HepG2 (cell line): ENCODE data around the gene STRN4. TPM values are rescaled to one million over a fixed set of nuclear protein-coding genes. Genes with fewer than 3 reads are reported as not detected.

Experiments used
- AKNA ChIP-seq: sonication (generic); formaldehyde crosslinking; IDR thresholded peaks from 2 replicates; pipeline ENCODE4 v1.4.0; 2020; ENCODE audit warnings: missing genetic modification reagents, borderline replicate concordance
- CEBPB ChIP-seq: IDR thresholded peaks from 2 replicates; pipeline ENCODE4 v1.6.1; 2011; ENCODE audit warnings: low read depth, low read length, improper control_type of control experiment, borderline replicate concordance
- DBP ChIP-seq: sonication (generic); formaldehyde crosslinking; IDR thresholded peaks from 2 replicates; pipeline ENCODE4 v1.4.0; 2020; ENCODE audit warnings: missing genetic modification reagents; ENCODE audit errors: not compliant biosample characterization
- FOXK1 ChIP-seq: sonication (generic); formaldehyde crosslinking; IDR thresholded peaks from 2 replicates; pipeline ENCODE4 v1.4.0; 2020; ENCODE audit warnings: low read depth, missing genetic modification reagents, borderline replicate concordance
- HNRNPUL1 ChIP-seq: fragments of 200-400 bp; formaldehyde crosslinking; IDR thresholded peaks from 2 replicates; pipeline ENCODE4 v1.6.1; 2017; ENCODE audit warnings: low read depth, mild to moderate bottlenecking, low read length, moderate library complexity
- KLF15 ChIP-seq: sonication (generic); formaldehyde crosslinking; IDR thresholded peaks from 2 replicates; pipeline ENCODE4 v1.8.1; 2023; ENCODE audit warnings: borderline replicate concordance, mild to moderate bottlenecking, inconsistent platforms, missing genetic modification reagents, mixed read lengths
- NFKBIZ ChIP-seq: IDR thresholded peaks from 2 replicates; pipeline ENCODE4 v1.6.1; 2018; ENCODE audit warnings: missing genetic modification reagents, missing compliant biosample characterization
- POGK ChIP-seq: sonication (generic); formaldehyde crosslinking; conservative IDR thresholded peaks from 2 replicates; pipeline ENCODE4 v1.8.0; 2022; ENCODE audit warnings: mild to moderate bottlenecking, moderate library complexity, missing genetic modification reagents
- SMYD3 ChIP-seq: sonication (generic); formaldehyde crosslinking; IDR thresholded peaks from 2 replicates; pipeline ENCODE4 v1.8.1; 2023; ENCODE audit warnings: mild to moderate bottlenecking, missing genetic modification reagents
- TFE3 ChIP-seq: IDR thresholded peaks from 2 replicates; pipeline ENCODE4 v1.6.1; 2016
- ZFYVE20 ChIP-seq: sonication (generic); formaldehyde crosslinking; IDR thresholded peaks from 2 replicates; pipeline ENCODE4 v1.8.0; 2023; ENCODE audit warnings: low read depth, mild to moderate bottlenecking, moderate library complexity, missing genetic modification reagents, borderline replicate concordance
- ZMAT3 ChIP-seq: sonication (generic); formaldehyde crosslinking; conservative IDR thresholded peaks from 2 replicates; pipeline ENCODE4 v1.7.0; 2021; ENCODE audit warnings: missing genetic modification reagents
- ZMYM3 ChIP-seq: sonication (generic); formaldehyde crosslinking; IDR thresholded peaks from 2 replicates; pipeline ENCODE4 v1.5.1; 2020; ENCODE audit warnings: mild to moderate bottlenecking, missing genetic modification reagents
- ZNF513 ChIP-seq: sonication (generic); formaldehyde crosslinking; conservative IDR thresholded peaks from 2 replicates; pipeline ENCODE4 v1.5.0; 2020; ENCODE audit warnings: missing genetic modification reagents
- ZNF556 ChIP-seq: sonication (generic); formaldehyde crosslinking; IDR thresholded peaks from 2 replicates; pipeline ENCODE4 v1.4.0; 2020; ENCODE audit warnings: mild to moderate bottlenecking, missing genetic modification reagents, borderline replicate concordance
- ZNF580 ChIP-seq: IDR thresholded peaks from 2 replicates; pipeline ENCODE4 v1.6.1; 2016; ENCODE audit warnings: low read depth, borderline replicate concordance
- ZNF605 ChIP-seq: sonication (generic); formaldehyde crosslinking; IDR thresholded peaks from 2 replicates; pipeline ENCODE4 v1.8.0; 2022; ENCODE audit warnings: mild to moderate bottlenecking, missing genetic modification reagents
- ZNF879 ChIP-seq: sonication (generic); formaldehyde crosslinking; IDR thresholded peaks from 2 replicates; pipeline ENCODE4 v1.8.1; 2023; ENCODE audit warnings: missing genetic modification reagents
- polyA plus RNA-seq, 8 experiments: library from polyadenylated mRNA; depleted of rRNA in 3 of 8; stranded (reverse) in 7 of 8; unstranded in 1 of 8; fragments of >200 nt; fragmentation: Illumina TruSeq in 4 of 8; extraction: Trizol in 4 of 8; gene quantifications; 2 replicates each; pipeline versions ENCODE4 v1.2.1 to v1.2.3, GENCODE V29; 2011 to 2016; ENCODE audit warnings: low read depth in 4 of 8, missing spikeins in 1 of 8, mixed read lengths in 1 of 8; ENCODE audit not compliant: insufficient read depth in 1 of 8
- total RNA-seq, 5 experiments: library from RNA; depleted of rRNA; stranded (reverse); fragments of >200 nt; fragmentation: Illumina TruSeq; extraction: Trizol; gene quantifications; 2 replicates each; pipeline ENCODE4 v1.2.3, GENCODE V29; 2016; ENCODE audit warnings: low read depth in 1 of 5

The STRN4 gene
- total and polyA plus RNA-seq, 2 of the 13 experiments (the other 11 are each of a cell fraction or from before 2014, with no cell fraction given), result 43.1 to 57.3 TPM

GRCh38 chr19:46761418-46761831, 15.2 kb upstream of the STRN4 start (continued):
- TF ChIP-seq ZMYM3 (CRISPR knock-in tag) (no peak), SMYD3 (no peak), KLF15 (CRISPR knock-in tag) (no peak), ZNF879 (CRISPR knock-in tag) (0 out of 2 replicates have a peak, but pooled peaks have one; percentile 48), ZMAT3 (CRISPR knock-in tag) (peak; percentile 89), TFE3 (CRISPR knock-in tag) (peak; percentile 87), FOXK1 (CRISPR knock-in tag) (0 out of 2 replicates have a peak, but pooled peaks have one; percentile 20), ZFYVE20 (CRISPR knock-in tag) (no peak), ZNF580 (CRISPR knock-in tag) (no peak), HNRNPUL1 (no peak), NFKBIZ (CRISPR knock-in tag) (0 out of 2 replicates have a peak, but pooled peaks have one; percentile 27), DBP (CRISPR knock-in tag) (peak; percentile 60), CEBPB (no peak), AKNA (CRISPR knock-in tag) (peak; percentile 69; the same call in 1 of the 2 replicates), ZNF556 (CRISPR knock-in tag) (no peak), ZNF513 (CRISPR knock-in tag) (no peak), POGK (CRISPR knock-in tag) (no peak), ZNF605 (CRISPR knock-in tag) (0 out of 2 replicates have a peak, but pooled peaks have one; percentile 46)
